GM12878 (cell line): Measurements from ENCODE around the gene VPS8. TPM values are rescaled to one million over a fixed set of nuclear protein-coding genes. Genes with fewer than 3 reads are reported as not detected.

Source experiments
- ATAC-seq: fragments of 200-7000 bp; cut with Tn5 transposase; 3 replicates; pipeline ENCODE4 v1.9.1; 2020; ENCODE audit warnings: mild to moderate bottlenecking, moderate library complexity
- BruUV-seq: library from RNA; stranded (reverse); fragments of 400-500 nt; replicated peaks from 2 replicates; lab custom pipeline; 2021; lab: Mats Ljungman, UMichigan
- CTCF ChIA-PET: fragments of 300-600 bp; sonication (Branson Sonifier 250); formaldehyde crosslinking; extraction: SDS; loops from one replicate; lab custom pipeline; 2021; ENCODE audit warnings: inconsistent platforms; lab: Yijun Ruan, JAX
- POLR2A ChIA-PET: fragments of 350-600 bp; formaldehyde crosslinking; extraction: SDS; loops from one replicate; lab custom pipeline; 2021; ENCODE audit warnings: inconsistent platforms; lab: Charles Lee
- RAD21 ChIA-PET: fragments of 300-600 bp; sonication (Branson Sonifier 250); formaldehyde crosslinking; loops from one replicate; lab custom pipeline; 2023; ENCODE audit warnings: antibody characterized with exemption; ENCODE audit not compliant: unreplicated experiment; lab: Charles Lee
- SMC1A ChIA-PET: fragments of 300-600 bp; sonication (Branson Sonifier 250); formaldehyde crosslinking; loops from one replicate; lab custom pipeline; 2023; ENCODE audit not compliant: unreplicated experiment, uncharacterized antibody; lab: Charles Lee
- DNase-seq: peaks from one replicate; pipeline ENCODE4 v3.0.0-alpha.2; 2011; ENCODE audit warnings: low read depth, low spot score
- FAIRE-seq: peaks from 3 replicates; lab custom pipeline; 2011; peaks lifted over from hg19 to GRCh38; lab: Jason Lieb, UNC
- H2AFZ ChIP-seq: 2 replicates; pipeline ENCODE4 v1.6.0; 2011; ENCODE audit warnings: low read depth, low read length, control low read depth; ENCODE audit not compliant: control insufficient read depth
- H3K27ac ChIP-seq: 2 replicates; pipeline ENCODE4 v1.5.1; 2011; ENCODE audit warnings: control low read depth; ENCODE audit not compliant: control insufficient read depth, insufficient read depth
- H3K27me3 ChIP-seq, 2 experiments: replicated peaks in 1 of 2; 2 replicates each; pipeline versions ENCODE4 v1.6.0 to v1.6.1; 2011; ENCODE audit warnings: low read length in 1 of 2; ENCODE audit not compliant: control insufficient read depth in 2 of 2, insufficient read depth in 2 of 2
- H3K36me3 ChIP-seq, 2 experiments: 2 replicates each; pipeline ENCODE4 v1.5.1; 2011; ENCODE audit warnings: low read length in 1 of 2; ENCODE audit not compliant: control insufficient read depth in 2 of 2, insufficient read depth in 2 of 2
- H3K4me1 ChIP-seq: 2 replicates; pipeline ENCODE4 v1.6.1; 2011; ENCODE audit warnings: mild to moderate bottlenecking, low read length, moderate library complexity, mixed read lengths; ENCODE audit not compliant: control insufficient read depth, insufficient read depth
- H3K4me2 ChIP-seq: 2 replicates; pipeline ENCODE4 v1.6.0; 2011; ENCODE audit warnings: control low read depth; ENCODE audit not compliant: control insufficient read depth, insufficient read depth
- H3K4me3 ChIP-seq: fragments of 200-600 bp; sonication (generic); 2 replicates; pipeline ENCODE4 v1.5.1; 2016
- H3K79me2 ChIP-seq: 2 replicates; pipeline ENCODE4 v1.6.0; 2011; ENCODE audit warnings: low read length; ENCODE audit not compliant: control insufficient read depth, insufficient read depth
- H3K9ac ChIP-seq: 2 replicates; pipeline ENCODE4 v1.8.0; 2011; ENCODE audit warnings: low read length, control low read depth, mixed read lengths; ENCODE audit not compliant: control insufficient read depth, insufficient read depth
- H3K9me3 ChIP-seq: replicated peaks from 3 replicates; pipeline ENCODE4 v1.5.1; 2011; ENCODE audit warnings: mild to moderate bottlenecking, low read length; ENCODE audit not compliant: control insufficient read depth, insufficient read depth
- H4K20me1 ChIP-seq: 2 replicates; pipeline ENCODE4 v1.6.0; 2011; ENCODE audit not compliant: control insufficient read depth, insufficient read depth
- BACH1 ChIP-seq: fragments of 450-650 bp; IDR thresholded peaks from 2 replicates; pipeline ENCODE4 v1.6.1; 2017; ENCODE audit warnings: mild to moderate bottlenecking, borderline replicate concordance
- BCL11A ChIP-seq: IDR thresholded peaks from 2 replicates; pipeline ENCODE4 v1.6.1; 2011; ENCODE audit warnings: low read depth, low read length
- CHD2 ChIP-seq: IDR thresholded peaks from 2 replicates; pipeline ENCODE4 v1.6.1; 2011; ENCODE audit warnings: low read depth, low read length, improper control_type of control experiment, borderline replicate concordance
- CREB1 ChIP-seq: IDR thresholded peaks from 2 replicates; pipeline ENCODE4 v1.6.1; 2012; ENCODE audit warnings: low read depth, mild to moderate bottlenecking, inconsistent platforms
- ESRRA ChIP-seq: IDR thresholded peaks from 2 replicates; pipeline ENCODE4 v1.6.1; 2012; ENCODE audit warnings: mild to moderate bottlenecking, low read length, improper control_type of control experiment
- MXI1 ChIP-seq: fragments of 150-350 bp; IDR thresholded peaks from 2 replicates; pipeline ENCODE4 v1.6.1; 2011; ENCODE audit warnings: low read depth, mild to moderate bottlenecking, inconsistent platforms, low read length, improper control_type of control experiment
- MYC ChIP-seq: IDR thresholded peaks from 2 replicates; pipeline ENCODE4 v1.6.1; 2011; ENCODE audit warnings: mild to moderate bottlenecking, low read length, moderate library complexity, inconsistent platforms; ENCODE audit not compliant: insufficient read depth, insufficient replicate concordance, insufficient read length, severe bottlenecking
- NR2F1 ChIP-seq: fragments of 450-650 bp; conservative IDR thresholded peaks from 2 replicates; pipeline ENCODE4 v1.6.1; 2017; ENCODE audit warnings: mild to moderate bottlenecking
- POLR2AphosphoS2 ChIP-seq: IDR thresholded peaks from 2 replicates; pipeline ENCODE4 v1.6.1; 2011; ENCODE audit warnings: low read depth, mild to moderate bottlenecking, low read length, improper control_type of control experiment, moderate library complexity
- SP1 ChIP-seq: IDR thresholded peaks from one replicate; pipeline ENCODE4 v1.6.1; 2011; ENCODE audit warnings: low read depth, low read length
- SPI1 ChIP-seq: IDR thresholded peaks from 2 replicates; pipeline ENCODE4 v1.6.1; 2011; ENCODE audit warnings: low read depth, mild to moderate bottlenecking, low read length, moderate library complexity, borderline replicate concordance; ENCODE audit not compliant: insufficient read depth
- SUPT20H ChIP-seq: IDR thresholded peaks from 2 replicates; pipeline ENCODE4 v1.6.1; 2011; ENCODE audit warnings: low read depth, mild to moderate bottlenecking, low read length, moderate library complexity, borderline replicate concordance; ENCODE audit not compliant: control insufficient read depth
- WGBS: methylation state at CpG from one replicate; pipeline ENCODE4 v1.1.6; 2016; ENCODE audit warnings: low lambda C conversion rate; ENCODE audit not compliant: insufficient replicate concordance, insufficient coverage; ENCODE audit errors: missing lambda C conversion rate; 5-methylcytosine and 5-hydroxymethylcytosine counted together
- in situ Hi-C: fragments of 300-500 bp; cut with MboI; formaldehyde crosslinking; loops from 9 replicates; pipeline ENCODE4 v1.14.3; 2018; ENCODE audit warnings: mixed read lengths
- intact Hi-C: fragments of 100-400 bp; cut with micrococcal nuclease; formaldehyde crosslinking; loops from one replicate; pipeline ENCODE4 v1.14.2; 2022; ENCODE audit not compliant: unreplicated experiment
- polyA plus RNA-seq, 11 experiments: library from polyadenylated mRNA; depleted of rRNA in 4 of 11; unstranded in 6 of 11; stranded (reverse) in 5 of 11; fragments of >200 nt; fragmentation: Nextera tagmentation in 4 of 11; fragmentation: Illumina TruSeq in 1 of 11; extraction: Ambion mirVana in 4 of 11; extraction: Trizol in 1 of 11; gene quantifications; 1 replicate in 1 of 11; 2 replicates in 10 of 11; pipeline versions ENCODE4 v1.2.1 to v1.2.3, GENCODE V29; 2011 to 2016; ENCODE audit warnings: inconsistent platforms in 2 of 11, missing spikeins in 2 of 11, low read depth in 1 of 11
- total RNA-seq, 4 experiments: library from RNA; depleted of rRNA in 3 of 4; stranded (reverse); fragments of >200 nt in 3 of 4; fragmentation: Illumina TruSeq in 1 of 4; extraction: Trizol in 1 of 4; gene quantifications; 2 replicates each; pipeline versions ENCODE4 v1.2.1 to v1.2.3, GENCODE V29; 2013 to 2021

VPS8 gene
- total and polyA plus RNA-seq, 10 of the 15 experiments (the other 5 are each of a cell fraction or from before 2014, with no cell fraction given), result 8.9 to 34.7 (median 20.9) TPM

DNA sequence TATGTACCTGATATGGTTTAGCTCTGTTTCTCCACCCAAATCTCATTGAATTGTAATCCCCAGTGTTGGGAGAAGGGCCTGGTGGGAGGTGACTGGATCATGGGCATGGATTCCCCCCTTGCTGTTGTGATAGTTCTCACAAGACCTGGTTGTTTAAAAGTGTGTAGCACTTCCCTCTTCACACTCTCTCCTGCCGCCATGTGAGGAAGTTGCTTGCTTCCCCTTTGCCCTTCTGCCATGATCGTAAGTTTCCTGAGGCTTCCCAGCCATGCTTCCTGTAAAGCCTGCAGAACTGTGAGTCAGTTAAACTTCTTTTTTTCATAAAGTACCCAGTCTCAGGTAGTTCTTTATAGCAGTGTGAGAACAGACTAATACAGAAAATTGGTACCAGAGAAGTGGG, 247.8 kb downstream of the VPS8 start:
- ChIA-PET CTCF (interaction anchor here (1.0 to 1.1 kb wide), 2 partner anchors 11 to 156 kb away, joined by 3 to 4 read pairs; no protein-coding TSS in a partner anchor), RAD21 (no interaction called here)
- TF ChIP-seq CHD2 (no peak), MXI1 (no peak), CREB1 (no peak), BCL11A (no peak), POLR2AphosphoS2 (no peak), SPI1 (no peak), ESRRA (no peak), SP1 (no peak), SUPT20H (no peak), BACH1 (no peak), MYC (no peak), NR2F1 (no peak)
- TF ChIP-seq, all 136 proteins: peak for 0
- no peak overlapping the region for H2AFZ ChIP-seq
- intact Hi-C loops, result no loop called here
- no TSS peak for BruUV-seq
- peaks cover 3% of the 10 kb centered on the region; the same call in 1 of the 3 replicates for H3K9me3 ChIP-seq
- FAIRE-seq (no peak), DNase-seq (no peak), ATAC-seq (no peak)
- no peaks in the 10 kb centered on the region for H3K27me3 ChIP-seq
- H3K36me3 ChIP-seq, result no peaks in the 10 kb centered on the region
- no peak overlapping the region for H3K27ac ChIP-seq
- SMC1A ChIA-PET, result no interaction called here
- H3K79me2 ChIP-seq, result no peaks in the 10 kb centered on the region
- no peaks in the 10 kb centered on the region for H3K4me1 ChIP-seq
- POLR2A ChIA-PET, result no interaction called here
- no peak overlapping the region for H3K4me3 ChIP-seq
- no peak overlapping the region for H3K4me2 ChIP-seq
- H3K9ac ChIP-seq, result no peak overlapping the region
- in situ Hi-C loops, result no loop called here
- H4K20me1 ChIP-seq, result no peaks in the 10 kb centered on the region
- 41% methylated on average over 2 of the region's 2 CpGs for WGBS
